OCI-LY7 (cell line): Measurements from ENCODE around the gene CD46. TPM values are rescaled to one million over a fixed set of nuclear protein-coding genes. Genes with fewer than 3 reads are reported as not detected.

Experiments used
- BruUV-seq: library from RNA; stranded (reverse); fragments of 400-500 nt; replicated peaks from 2 replicates; lab custom pipeline; 2021; lab: Mats Ljungman, UMichigan
- CTCF ChIA-PET: fragments of 300-600 bp; sonication (Branson Sonifier 250); formaldehyde crosslinking; loops from one replicate; lab custom pipeline; 2022; ENCODE audit warnings: antibody characterized with exemption; ENCODE audit not compliant: unreplicated experiment; lab: Charles Lee
- POLR2A ChIA-PET: fragments of 300-600 bp; sonication (Branson Sonifier 250); formaldehyde crosslinking; loops from one replicate; lab custom pipeline; 2022; ENCODE audit warnings: antibody characterized with exemption; lab: Charles Lee
- DNase-seq: peaks from one replicate; pipeline ENCODE4 v3.0.0-alpha.2; 2015; ENCODE audit warnings: low spot score
- H2AFZ ChIP-seq: fragments of 200-600 bp; sonication (generic), shearing (Covaris generic); 2 replicates; pipeline ENCODE4 v1.6.1; 2014; ENCODE audit warnings: mild to moderate bottlenecking, antibody characterized with exemption, low read length, moderate library complexity
- H3K27ac ChIP-seq: fragments of 200-600 bp; sonication (generic); 2 replicates; pipeline ENCODE4 v1.5.1; 2014; ENCODE audit warnings: mixed run types, low read depth, mild to moderate bottlenecking, moderate library complexity, low read length, inconsistent platforms; ENCODE audit not compliant: poor library complexity, severe bottlenecking
- H3K36me3 ChIP-seq: fragments of 200-600 bp; sonication (generic); 2 replicates; pipeline ENCODE4 v1.6.1; 2014; ENCODE audit warnings: mild to moderate bottlenecking, antibody characterized with exemption, low read length, moderate library complexity, mixed read lengths; ENCODE audit not compliant: insufficient read depth
- H3K4me1 ChIP-seq: fragments of 200-600 bp; sonication (generic); 2 replicates; pipeline ENCODE4 v1.5.1; 2014; ENCODE audit warnings: mild to moderate bottlenecking, low read length; ENCODE audit not compliant: insufficient read depth, poor library complexity, severe bottlenecking
- H3K4me2 ChIP-seq: fragments of 200-600 bp; sonication (generic); 2 replicates; pipeline ENCODE4 v1.6.1; 2014; ENCODE audit warnings: mild to moderate bottlenecking, low read length
- H3K4me3 ChIP-seq: fragments of 200-600 bp; sonication (generic); 2 replicates; pipeline ENCODE4 v1.5.1; 2014; ENCODE audit warnings: mild to moderate bottlenecking, low read depth, low read length; ENCODE audit not compliant: poor library complexity, severe bottlenecking
- H3K79me2 ChIP-seq: fragments of 200-600 bp; sonication (generic); 2 replicates; pipeline ENCODE4 v1.6.1; 2016; ENCODE audit warnings: low read depth, mild to moderate bottlenecking, low read length, moderate library complexity, mixed read lengths; ENCODE audit not compliant: insufficient read depth
- H3K9me2 ChIP-seq: fragments of 200-600 bp; sonication (generic); 2 replicates; pipeline ENCODE4 v1.6.1; 2016; ENCODE audit warnings: mild to moderate bottlenecking, low read length, mixed read lengths; ENCODE audit not compliant: insufficient read depth
- H3K9me3 ChIP-seq: fragments of 200-600 bp; sonication (generic); 2 replicates; pipeline ENCODE4 v1.6.1; 2014; ENCODE audit warnings: mild to moderate bottlenecking, mixed run types, low read length, mixed read lengths
- H4K20me1 ChIP-seq: fragments of 200-600 bp; sonication (generic); 2 replicates; pipeline ENCODE4 v1.6.1; 2014; ENCODE audit warnings: mild to moderate bottlenecking, antibody characterized with exemption, low read length, moderate library complexity, mixed read lengths; ENCODE audit not compliant: insufficient read depth
- CTCF ChIP-seq: fragments of 200-600 bp; sonication (generic); conservative IDR thresholded peaks from 2 replicates; pipeline ENCODE4 v1.5.1; 2014; ENCODE audit warnings: mild to moderate bottlenecking, antibody characterized with exemption, low read length, moderate library complexity, mixed read lengths
- EZH2phosphoT487 ChIP-seq: fragments of 200-600 bp; sonication (generic); IDR thresholded peaks from 2 replicates; pipeline ENCODE4 v1.6.1; 2018; ENCODE audit warnings: low read depth, borderline replicate concordance, mild to moderate bottlenecking, mixed run types, antibody characterized with exemption, low read length, moderate library complexity, mixed read lengths
- intact Hi-C: fragments of 100-400 bp; cut with micrococcal nuclease; formaldehyde crosslinking; loops from one replicate; pipeline ENCODE4 v1.10.0; 2022; ENCODE audit not compliant: unreplicated experiment
- total RNA-seq, 2 experiments: library from RNA; depleted of rRNA in 1 of 2; stranded (reverse); fragments of >200 nt in 1 of 2; shearing (Covaris generic) in 1 of 2; gene quantifications; 2 replicates each; pipeline ENCODE4 v1.2.3, GENCODE V29; 2014 to 2022

Gene CD46
- total RNA-seq, 2 experiments from 2014 or later, result 83.2 to 83.8 TPM

DNA sequence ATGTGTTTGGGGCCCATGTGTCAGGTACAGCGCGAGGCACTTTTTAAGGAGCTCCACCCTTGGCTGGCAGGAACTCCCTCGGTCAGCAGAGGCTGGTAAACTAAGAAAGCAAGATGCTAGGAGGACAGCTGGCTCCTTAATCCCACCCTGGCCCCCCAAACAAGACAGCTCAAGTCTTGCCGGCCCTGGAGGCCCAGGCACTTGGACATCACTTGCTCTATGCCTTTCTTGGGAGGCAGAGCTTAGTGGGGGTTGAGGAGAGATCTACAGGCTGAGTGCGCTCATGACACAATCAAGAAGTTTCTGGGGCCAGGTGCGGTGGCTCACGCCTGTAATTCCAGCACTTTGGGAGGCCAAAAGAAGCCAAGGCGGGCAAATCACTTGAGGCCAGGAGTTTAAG is 80.9 kb downstream of the CD46 start:
- DNase-seq, result no peak
- Histone ChIP-seq H3K4me2 (no peak overlapping the region), H3K79me2 (no peaks in the 10 kb centered on the region), H3K36me3 (no peaks in the 10 kb centered on the region), H3K4me3 (no peak overlapping the region), H3K9me3 (no peaks in the 10 kb centered on the region), H4K20me1 (0 out of 2 replicates have a peak, but pooled peaks cover 4% of the 10 kb centered on the region), H2AFZ (no peak overlapping the region), H3K27ac (no peak overlapping the region), H3K9me2 (no peaks in the 10 kb centered on the region), H3K4me1 (peaks cover 9% of the 10 kb centered on the region)
- CTCF ChIA-PET, result interaction anchor here (1.2 kb wide), 1 partner anchor 10 kb away, joined by 4 read pairs; no protein-coding TSS in a partner anchor
- intact Hi-C loops, result no loop called here
- TF ChIP-seq CTCF (no peak), EZH2phosphoT487 (no peak)
- BruUV-seq, result no TSS peak
- POLR2A ChIA-PET, result interaction anchor here (1.1 to 1.3 kb wide), 3 partner anchors 10 to 37 kb away, joined by 3 to 6 read pairs (median 6); no protein-coding TSS in a partner anchor

DNA sequence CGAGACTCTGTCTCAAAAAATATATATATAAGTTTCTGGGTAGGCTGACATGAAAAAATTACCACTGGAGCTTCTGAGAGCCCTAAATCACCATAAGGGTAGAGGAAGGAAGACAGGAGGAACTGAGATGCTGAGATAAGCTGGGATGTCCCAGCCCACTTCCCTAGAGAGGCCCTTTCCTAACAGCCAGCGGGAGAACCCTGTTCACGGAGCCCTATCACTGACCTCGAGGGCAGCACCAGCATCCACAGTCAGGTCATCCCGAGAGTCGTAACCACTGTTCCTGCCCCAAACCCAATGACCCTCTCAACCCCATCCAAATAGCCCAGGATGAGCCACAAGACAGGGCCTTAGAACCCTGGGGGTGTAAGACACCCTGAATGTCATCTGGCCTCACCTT is 81.5 kb downstream of the CD46 start:
- no peak for TF ChIP-seq CTCF
- TF ChIP-seq EZH2phosphoT487, result no peak
- Histone ChIP-seq H3K36me3 (no peaks in the 10 kb centered on the region), H3K4me2 (no peak overlapping the region), H3K4me1 (peaks cover 4% of the 10 kb centered on the region), H3K27ac (no peak overlapping the region), H4K20me1 (0 out of 2 replicates have a peak, but pooled peaks cover 4% of the 10 kb centered on the region), H3K4me3 (no peak overlapping the region), H3K9me3 (no peaks in the 10 kb centered on the region), H3K9me2 (no peaks in the 10 kb centered on the region), H2AFZ (no peak overlapping the region), H3K79me2 (no peaks in the 10 kb centered on the region)
- ChIA-PET POLR2A (no interaction called here), CTCF (no interaction called here)
- DNase-seq, result no peak
- BruUV-seq, result no TSS peak
- intact Hi-C loops, result no loop called here

DNA sequence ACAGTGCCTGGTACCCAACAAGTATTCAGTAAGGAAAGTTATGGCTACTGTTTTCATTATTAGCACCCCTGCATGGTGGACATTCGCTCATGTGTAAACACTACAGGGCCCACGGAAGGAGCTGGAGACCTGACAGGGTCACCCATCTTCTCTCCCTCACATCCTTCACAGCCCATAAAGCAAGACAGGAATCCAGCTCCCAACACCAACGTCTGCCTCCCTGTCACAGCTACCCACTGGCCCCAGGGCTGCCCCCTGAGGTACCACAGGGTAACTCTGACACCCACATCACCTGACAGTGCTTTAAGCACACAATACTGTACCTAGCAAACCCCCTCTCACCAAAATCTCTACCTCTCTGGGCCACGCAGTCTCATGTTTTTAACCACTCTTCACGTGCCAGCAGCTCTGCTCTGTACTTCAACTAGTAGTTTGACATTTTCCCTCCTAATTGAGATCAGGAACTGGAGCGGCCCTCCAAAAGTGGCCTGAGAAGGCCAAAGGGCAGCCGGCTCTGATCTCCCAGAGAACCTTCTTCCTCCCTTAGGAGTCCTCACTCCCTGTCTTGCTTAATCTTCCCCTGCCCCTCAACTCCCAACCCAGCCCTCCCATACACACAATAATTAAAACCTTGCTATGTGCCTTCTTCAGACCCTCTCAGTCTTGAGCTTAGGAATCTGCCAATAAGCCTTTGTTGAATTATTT is 82.3 kb downstream of the CD46 start:
- intact Hi-C loops, result no loop called here
- Histone ChIP-seq H2AFZ (no peak overlapping the region), H3K27ac (no peak overlapping the region), H3K4me1 (peaks cover 4% of the 10 kb centered on the region), H3K4me2 (no peak overlapping the region), H4K20me1 (0 out of 2 replicates have a peak, but pooled peaks cover 4% of the 10 kb centered on the region), H3K9me2 (no peaks in the 10 kb centered on the region), H3K4me3 (no peak overlapping the region), H3K79me2 (no peaks in the 10 kb centered on the region), H3K9me3 (no peaks in the 10 kb centered on the region), H3K36me3 (no peaks in the 10 kb centered on the region)
- no peak for TF ChIP-seq EZH2phosphoT487
- no peak for TF ChIP-seq CTCF
- BruUV-seq, result no TSS peak
- ChIA-PET CTCF (no interaction called here), POLR2A (interaction anchor here (0.9 kb wide), 1 partner anchor 13 kb away, joined by 6 read pairs; no protein-coding TSS in a partner anchor)
- DNase-seq, result no peak
